ENCODE results near the gene AKAP7.

DNA sequence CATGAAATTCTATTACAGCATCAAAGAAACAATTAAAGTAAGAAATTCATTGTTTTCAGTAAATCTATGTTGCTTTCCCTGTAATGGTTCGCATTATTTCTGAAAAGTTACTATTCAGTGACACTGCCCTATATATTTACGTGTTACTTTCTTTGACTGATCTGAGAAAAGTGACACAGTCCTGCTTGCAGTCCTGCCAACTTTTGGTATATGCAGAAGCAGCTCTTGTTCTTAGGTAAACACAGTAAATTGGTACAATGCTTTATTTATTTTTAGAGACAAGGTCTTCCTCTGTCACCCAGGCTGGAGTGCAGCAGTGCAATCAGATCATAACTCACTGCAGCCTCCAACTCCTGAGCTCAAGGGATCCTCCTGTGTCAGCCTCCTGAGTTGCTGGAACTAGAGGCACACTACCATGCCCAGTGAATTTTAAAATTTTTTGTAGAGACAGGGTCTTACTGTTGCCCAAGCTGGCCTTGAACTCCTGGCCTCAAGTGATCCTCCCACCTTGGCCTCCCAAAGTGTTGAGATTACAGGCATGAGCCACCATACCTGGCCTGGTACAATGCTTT is 151.3 kb downstream of the AKAP7 start:
- TF ChIP-seq, protein P1, sequence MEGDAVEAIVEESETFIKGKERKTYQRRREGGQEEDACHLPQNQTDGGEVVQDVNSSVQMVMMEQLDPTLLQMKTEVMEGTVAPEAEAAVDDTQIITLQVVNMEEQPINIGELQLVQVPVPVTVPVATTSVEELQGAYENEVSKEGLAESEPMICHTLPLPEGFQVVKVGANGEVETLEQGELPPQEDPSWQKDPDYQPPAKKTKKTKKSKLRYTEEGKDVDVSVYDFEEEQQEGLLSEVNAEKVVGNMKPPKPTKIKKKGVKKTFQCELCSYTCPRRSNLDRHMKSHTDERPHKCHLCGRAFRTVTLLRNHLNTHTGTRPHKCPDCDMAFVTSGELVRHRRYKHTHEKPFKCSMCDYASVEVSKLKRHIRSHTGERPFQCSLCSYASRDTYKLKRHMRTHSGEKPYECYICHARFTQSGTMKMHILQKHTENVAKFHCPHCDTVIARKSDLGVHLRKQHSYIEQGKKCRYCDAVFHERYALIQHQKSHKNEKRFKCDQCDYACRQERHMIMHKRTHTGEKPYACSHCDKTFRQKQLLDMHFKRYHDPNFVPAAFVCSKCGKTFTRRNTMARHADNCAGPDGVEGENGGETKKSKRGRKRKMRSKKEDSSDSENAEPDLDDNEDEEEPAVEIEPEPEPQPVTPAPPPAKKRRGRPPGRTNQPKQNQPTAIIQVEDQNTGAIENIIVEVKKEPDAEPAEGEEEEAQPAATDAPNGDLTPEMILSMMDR (IDR thresholded peaks at IDR 0.05) = no peak
- TF ChIP-seq, protein P2, sequence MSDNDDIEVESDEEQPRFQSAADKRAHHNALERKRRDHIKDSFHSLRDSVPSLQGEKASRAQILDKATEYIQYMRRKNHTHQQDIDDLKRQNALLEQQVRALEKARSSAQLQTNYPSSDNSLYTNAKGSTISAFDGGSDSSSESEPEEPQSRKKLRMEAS (IDR thresholded peaks at IDR 0.05) = no peak
- TF ChIP-seq POLR2A (IDR thresholded peaks at IDR 0.05; ENCODE audit: low read length) = no peak
- TF ChIP-seq, protein P3, sequence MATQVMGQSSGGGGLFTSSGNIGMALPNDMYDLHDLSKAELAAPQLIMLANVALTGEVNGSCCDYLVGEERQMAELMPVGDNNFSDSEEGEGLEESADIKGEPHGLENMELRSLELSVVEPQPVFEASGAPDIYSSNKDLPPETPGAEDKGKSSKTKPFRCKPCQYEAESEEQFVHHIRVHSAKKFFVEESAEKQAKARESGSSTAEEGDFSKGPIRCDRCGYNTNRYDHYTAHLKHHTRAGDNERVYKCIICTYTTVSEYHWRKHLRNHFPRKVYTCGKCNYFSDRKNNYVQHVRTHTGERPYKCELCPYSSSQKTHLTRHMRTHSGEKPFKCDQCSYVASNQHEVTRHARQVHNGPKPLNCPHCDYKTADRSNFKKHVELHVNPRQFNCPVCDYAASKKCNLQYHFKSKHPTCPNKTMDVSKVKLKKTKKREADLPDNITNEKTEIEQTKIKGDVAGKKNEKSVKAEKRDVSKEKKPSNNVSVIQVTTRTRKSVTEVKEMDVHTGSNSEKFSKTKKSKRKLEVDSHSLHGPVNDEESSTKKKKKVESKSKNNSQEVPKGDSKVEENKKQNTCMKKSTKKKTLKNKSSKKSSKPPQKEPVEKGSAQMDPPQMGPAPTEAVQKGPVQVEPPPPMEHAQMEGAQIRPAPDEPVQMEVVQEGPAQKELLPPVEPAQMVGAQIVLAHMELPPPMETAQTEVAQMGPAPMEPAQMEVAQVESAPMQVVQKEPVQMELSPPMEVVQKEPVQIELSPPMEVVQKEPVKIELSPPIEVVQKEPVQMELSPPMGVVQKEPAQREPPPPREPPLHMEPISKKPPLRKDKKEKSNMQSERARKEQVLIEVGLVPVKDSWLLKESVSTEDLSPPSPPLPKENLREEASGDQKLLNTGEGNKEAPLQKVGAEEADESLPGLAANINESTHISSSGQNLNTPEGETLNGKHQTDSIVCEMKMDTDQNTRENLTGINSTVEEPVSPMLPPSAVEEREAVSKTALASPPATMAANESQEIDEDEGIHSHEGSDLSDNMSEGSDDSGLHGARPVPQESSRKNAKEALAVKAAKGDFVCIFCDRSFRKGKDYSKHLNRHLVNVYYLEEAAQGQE (IDR thresholded peaks at IDR 0.05) = no peak
- TF ChIP-seq, protein P4, sequence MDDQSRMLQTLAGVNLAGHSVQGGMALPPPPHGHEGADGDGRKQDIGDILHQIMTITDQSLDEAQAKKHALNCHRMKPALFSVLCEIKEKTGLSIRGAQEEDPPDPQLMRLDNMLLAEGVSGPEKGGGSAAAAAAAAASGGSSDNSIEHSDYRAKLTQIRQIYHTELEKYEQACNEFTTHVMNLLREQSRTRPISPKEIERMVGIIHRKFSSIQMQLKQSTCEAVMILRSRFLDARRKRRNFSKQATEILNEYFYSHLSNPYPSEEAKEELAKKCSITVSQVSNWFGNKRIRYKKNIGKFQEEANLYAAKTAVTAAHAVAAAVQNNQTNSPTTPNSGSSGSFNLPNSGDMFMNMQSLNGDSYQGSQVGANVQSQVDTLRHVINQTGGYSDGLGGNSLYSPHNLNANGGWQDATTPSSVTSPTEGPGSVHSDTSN (IDR thresholded peaks at IDR 0.05) = no peak
- no peak for TF ChIP-seq MYC (IDR thresholded peaks at IDR 0.05; ENCODE audit: borderline replicate concordance, low read length)
- TF ChIP-seq, protein P5, sequence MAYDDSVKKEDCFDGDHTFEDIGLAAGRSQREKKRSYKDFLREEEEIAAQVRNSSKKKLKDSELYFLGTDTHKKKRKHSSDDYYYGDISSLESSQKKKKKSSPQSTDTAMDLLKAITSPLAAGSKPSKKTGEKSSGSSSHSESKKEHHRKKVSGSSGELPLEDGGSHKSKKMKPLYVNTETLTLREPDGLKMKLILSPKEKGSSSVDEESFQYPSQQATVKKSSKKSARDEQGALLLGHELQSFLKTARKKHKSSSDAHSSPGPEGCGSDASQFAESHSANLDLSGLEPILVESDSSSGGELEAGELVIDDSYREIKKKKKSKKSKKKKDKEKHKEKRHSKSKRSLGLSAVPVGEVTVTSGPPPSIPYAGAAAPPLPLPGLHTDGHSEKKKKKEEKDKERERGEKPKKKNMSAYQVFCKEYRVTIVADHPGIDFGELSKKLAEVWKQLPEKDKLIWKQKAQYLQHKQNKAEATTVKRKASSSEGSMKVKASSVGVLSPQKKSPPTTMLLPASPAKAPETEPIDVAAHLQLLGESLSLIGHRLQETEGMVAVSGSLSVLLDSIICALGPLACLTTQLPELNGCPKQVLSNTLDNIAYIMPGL (CRISPR knock-in tag; IDR thresholded peaks at IDR 0.05; ENCODE audit: borderline replicate concordance) = no peak
- no peak for TF ChIP-seq SMC3 (IDR thresholded peaks at IDR 0.05)
- no peak for TF ChIP-seq ZNF302 (CRISPR knock-in tag; IDR thresholded peaks at IDR 0.05)
- TF ChIP-seq EP300 (IDR thresholded peaks at IDR 0.05) = no peak
- no peak for TF ChIP-seq MAFK (IDR thresholded peaks at IDR 0.05; ENCODE audit: partially characterized antibody)
- TF ChIP-seq EHMT2 (IDR thresholded peaks at IDR 0.05; ENCODE audit: low read depth) = no peak
- no peak for TF ChIP-seq PHF8 (IDR thresholded peaks at IDR 0.05; ENCODE audit: borderline replicate concordance, low read depth)
- no peak for TF ChIP-seq RAD21 (conservative IDR thresholded peaks at IDR 0.05 in 1 of 2, IDR thresholded peaks at IDR 0.05 in 1 of 2)
